MG63 (cell line): Measurements from ENCODE around the gene ARHGAP26. TPM values are rescaled to one million over a fixed set of nuclear protein-coding genes. Genes with fewer than 3 reads are reported as not detected.

Source experiments
- DNase-seq: peaks from one replicate; pipeline ENCODE4 v3.0.0-alpha.2; 2020
- H3K27me3 ChIP-seq: fragments of 250-450 bp; sonication (Bioruptor Pico); 2 replicates; pipeline ENCODE4 v1.5.1; 2020; ENCODE audit warnings: mild to moderate bottlenecking, moderate library complexity
- H3K36me3 ChIP-seq: fragments of 250-450 bp; sonication (Bioruptor Pico); 2 replicates; pipeline ENCODE4 v1.5.1; 2020; ENCODE audit warnings: mild to moderate bottlenecking, moderate library complexity
- H3K4me3 ChIP-seq: fragments of 250-450 bp; sonication (Bioruptor Pico); 2 replicates; pipeline ENCODE4 v1.5.1; 2020; ENCODE audit warnings: mild to moderate bottlenecking, moderate library complexity
- H3K9me3 ChIP-seq: fragments of 250-450 bp; sonication (Bioruptor Pico); 2 replicates; pipeline ENCODE4 v1.5.1; 2020; ENCODE audit warnings: mild to moderate bottlenecking, moderate library complexity
- total RNA-seq: library from RNA; depleted of rRNA; stranded (reverse); fragments of >200 nt; shearing (Covaris generic); gene quantifications from 2 replicates; pipeline ENCODE4 v1.2.3, GENCODE V29; 2014; ENCODE audit warnings: low replicate concordance

The ARHGAP26 gene
- total RNA-seq, 1 experiment from 2014 or later: 1.3 TPM

GRCh38 chr5:142929587-142929986, 159.4 kb downstream of the ARHGAP26 start:
- H3K9me3 ChIP-seq: no peaks in the 10 kb centered on the region
- no peak overlapping the region for H3K4me3 ChIP-seq
- no peaks in the 10 kb centered on the region for H3K27me3 ChIP-seq
- no peaks in the 10 kb centered on the region for H3K36me3 ChIP-seq
- DNase-seq: no peak

- Histone ChIP-seq H3K4me3 (no peak overlapping the region), H3K27me3 (no peaks in the 10 kb centered on the region), H3K9me3 (no peaks in the 10 kb centered on the region), H3K36me3 (no peaks in the 10 kb centered on the region)
- no peak for DNase-seq
Measured at GRCh38 chr5:142930395-142931110, 160.4 kb downstream of the ARHGAP26 start.

DNA sequence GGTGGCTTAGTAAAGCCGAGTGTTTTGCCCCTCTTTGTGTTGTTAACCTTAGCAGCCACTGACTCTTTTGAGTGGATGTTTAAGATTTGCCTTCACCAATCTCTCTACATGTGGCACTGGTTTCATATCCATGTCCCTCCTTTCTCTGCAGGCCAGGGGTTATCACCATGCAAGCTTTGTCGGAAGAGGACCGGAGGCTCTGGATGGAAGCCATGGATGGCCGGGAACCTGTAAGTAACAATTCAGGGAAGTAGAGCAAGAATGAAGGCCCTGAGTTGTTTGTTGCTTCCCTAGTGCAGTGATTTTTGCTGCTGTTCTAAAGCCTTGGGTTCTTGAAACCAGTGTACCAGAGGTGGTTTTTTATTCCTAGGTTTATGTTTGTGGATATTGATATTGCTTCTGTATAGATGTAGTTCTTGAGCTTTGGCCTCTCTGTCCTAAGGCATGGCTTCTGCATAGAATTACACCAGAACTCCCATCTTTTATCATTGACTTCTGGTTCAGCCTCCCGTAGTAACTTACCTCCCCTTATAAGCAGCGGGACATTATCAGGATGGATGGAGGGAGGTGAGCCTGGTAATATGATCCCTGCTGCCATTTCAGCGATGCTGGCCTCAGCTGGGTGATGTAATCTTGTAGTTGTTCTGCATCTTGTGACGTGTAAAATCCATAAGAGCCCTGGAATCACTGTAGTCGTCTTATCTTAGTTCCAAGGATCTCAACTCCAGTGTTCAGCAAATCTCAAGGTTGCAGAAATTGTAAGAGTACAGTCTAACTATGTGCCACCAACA, 161.9 kb downstream of the ARHGAP26 start:
- no peak for DNase-seq
- Histone ChIP-seq H3K36me3 (no peaks in the 10 kb centered on the region), H3K4me3 (no peak overlapping the region), H3K27me3 (no peaks in the 10 kb centered on the region), H3K9me3 (no peaks in the 10 kb centered on the region)

- no peaks in the 10 kb centered on the region for H3K27me3 ChIP-seq
- no peaks in the 10 kb centered on the region for H3K9me3 ChIP-seq
- no peak overlapping the region for H3K4me3 ChIP-seq
- no peaks in the 10 kb centered on the region for H3K36me3 ChIP-seq
- no peak for DNase-seq
Measured at GRCh38 chr5:142934051-142934762, 164.0 kb downstream of the ARHGAP26 start.

- Histone ChIP-seq H3K36me3 (no peaks in the 10 kb centered on the region), H3K9me3 (no peaks in the 10 kb centered on the region), H3K27me3 (no peaks in the 10 kb centered on the region), H3K4me3 (no peak overlapping the region)
- DNase-seq: no peak
Measured at GRCh38 chr5:142935014-142935413, 164.8 kb downstream of the ARHGAP26 start.

DNA sequence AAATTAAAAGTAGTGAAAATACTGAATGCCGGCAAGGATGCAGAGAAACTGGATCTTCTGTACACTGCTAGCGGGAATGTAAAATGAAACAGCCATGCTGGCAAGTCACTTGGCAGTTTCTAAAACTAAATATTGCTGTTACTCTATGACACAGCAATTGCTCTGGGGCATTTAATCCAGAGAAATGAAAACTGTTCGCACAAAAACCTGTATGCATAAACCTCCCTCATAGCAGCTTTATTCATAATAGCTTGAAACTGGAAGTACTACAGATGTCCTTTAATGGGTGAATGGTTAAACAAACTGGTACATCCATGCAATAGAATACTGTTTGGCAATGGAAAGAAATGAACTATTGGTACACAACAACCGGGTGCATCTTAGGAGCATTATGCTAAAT, 167.2 kb downstream of the ARHGAP26 start:
- no peaks in the 10 kb centered on the region for H3K27me3 ChIP-seq
- H3K9me3 ChIP-seq: no peaks in the 10 kb centered on the region
- no peaks in the 10 kb centered on the region for H3K36me3 ChIP-seq
- H3K4me3 ChIP-seq: no peak overlapping the region
- no peak for DNase-seq

GRCh38 chr5:142938266-142938880, 168.2 kb downstream of the ARHGAP26 start:
- H3K36me3 ChIP-seq: no peaks in the 10 kb centered on the region
- no peak overlapping the region for H3K4me3 ChIP-seq
- H3K9me3 ChIP-seq: no peaks in the 10 kb centered on the region
- no peak for DNase-seq
- no peaks in the 10 kb centered on the region for H3K27me3 ChIP-seq

DNA sequence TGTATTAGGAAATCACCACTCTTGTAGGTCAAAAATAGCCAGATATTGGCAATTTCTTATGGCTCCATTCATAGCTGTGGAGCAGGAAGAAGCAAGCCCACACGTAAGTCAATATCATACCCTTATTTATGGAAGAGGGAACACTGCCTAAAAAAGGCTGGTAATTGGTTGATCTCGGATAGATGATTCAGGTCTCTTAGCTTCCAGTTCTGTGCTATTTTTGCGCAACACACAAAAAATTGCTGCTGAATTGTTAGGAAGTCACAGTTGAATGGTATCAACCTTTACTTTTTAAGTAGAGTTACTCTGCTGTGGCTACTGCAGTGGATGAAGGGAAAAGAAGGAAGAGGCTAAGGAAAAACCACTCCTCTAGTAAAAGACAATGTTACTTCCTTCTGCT, 168.8 kb downstream of the ARHGAP26 start:
- Histone ChIP-seq H3K9me3 (no peaks in the 10 kb centered on the region), H3K4me3 (no peak overlapping the region), H3K36me3 (no peaks in the 10 kb centered on the region), H3K27me3 (no peaks in the 10 kb centered on the region)
- no peak for DNase-seq

GRCh38 chr5:142939884-142940283, 169.7 kb downstream of the ARHGAP26 start:
- H3K27me3 ChIP-seq: no peaks in the 10 kb centered on the region
- H3K36me3 ChIP-seq: no peaks in the 10 kb centered on the region
- no peak overlapping the region for H3K4me3 ChIP-seq
- H3K9me3 ChIP-seq: no peaks in the 10 kb centered on the region
- DNase-seq: no peak

DNA sequence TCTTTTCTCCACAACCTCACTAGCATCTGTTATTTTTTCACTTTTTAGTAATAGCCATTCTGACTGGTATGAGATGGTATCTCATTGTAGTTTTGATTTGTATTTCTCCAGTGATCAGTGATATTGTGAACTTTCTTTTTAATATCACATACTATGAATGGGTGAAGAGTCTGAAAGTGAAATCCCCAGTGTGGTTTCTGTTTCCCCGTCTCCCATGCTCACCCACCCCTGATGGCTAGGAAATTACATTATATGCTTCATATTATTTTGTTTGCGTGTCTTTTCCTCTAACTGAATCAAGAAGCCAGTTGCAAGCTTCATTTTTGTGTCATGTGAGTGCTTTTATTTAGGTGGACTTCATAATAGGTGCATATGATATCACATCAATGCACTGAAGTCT, 171.1 kb downstream of the ARHGAP26 start:
- no peaks in the 10 kb centered on the region for H3K9me3 ChIP-seq
- no peaks in the 10 kb centered on the region for H3K27me3 ChIP-seq
- H3K4me3 ChIP-seq: no peak overlapping the region
- no peak for DNase-seq
- H3K36me3 ChIP-seq: no peaks in the 10 kb centered on the region

GRCh38 chr5:142942901-142943300, 172.7 kb downstream of the ARHGAP26 start:
- Histone ChIP-seq H3K36me3 (no peaks in the 10 kb centered on the region), H3K4me3 (no peak overlapping the region), H3K9me3 (no peaks in the 10 kb centered on the region), H3K27me3 (no peaks in the 10 kb centered on the region)
- DNase-seq: no peak

DNA sequence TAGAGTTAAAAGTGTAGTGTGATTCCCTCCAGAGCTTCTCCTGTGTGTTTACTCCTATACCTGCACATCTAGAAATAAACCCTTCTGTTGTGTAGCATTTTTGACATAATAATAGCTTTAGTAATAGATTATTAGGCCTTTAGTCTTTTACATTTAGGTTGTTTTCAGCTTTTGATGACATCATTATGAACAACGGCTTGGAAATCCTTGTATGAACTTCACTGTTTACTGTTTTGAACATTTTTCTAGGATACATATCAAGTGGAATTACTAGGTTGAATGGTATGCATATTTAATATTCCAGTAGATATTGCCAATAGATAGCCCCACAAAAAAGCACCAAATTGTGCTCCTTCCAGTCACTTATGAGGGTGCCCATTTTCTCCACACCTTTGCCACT, 174.0 kb downstream of the ARHGAP26 start:
- Histone ChIP-seq H3K27me3 (no peaks in the 10 kb centered on the region), H3K9me3 (no peaks in the 10 kb centered on the region), H3K36me3 (no peaks in the 10 kb centered on the region), H3K4me3 (no peak overlapping the region)
- no peak for DNase-seq

DNA sequence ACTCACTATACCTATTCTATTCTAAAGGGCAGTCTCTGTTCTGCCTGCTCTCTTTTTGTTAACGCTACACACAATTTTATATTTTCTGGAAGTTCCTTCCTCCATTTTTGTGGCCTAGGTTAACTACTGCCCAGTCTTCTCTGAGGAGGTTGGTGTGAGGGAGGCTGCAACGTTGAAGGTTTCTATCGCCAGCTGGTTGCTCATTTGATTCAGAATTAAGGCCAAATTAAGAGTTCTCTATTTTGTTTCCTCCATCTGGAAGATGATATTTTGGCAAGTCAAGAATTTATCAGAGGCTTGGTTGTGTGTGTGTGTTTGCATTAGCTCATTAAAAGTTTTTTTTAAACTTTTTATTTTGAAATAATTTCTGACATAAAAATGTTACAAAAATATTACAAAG, 175.1 kb downstream of the ARHGAP26 start:
- Histone ChIP-seq H3K4me3 (no peak overlapping the region), H3K27me3 (no peaks in the 10 kb centered on the region), H3K36me3 (no peaks in the 10 kb centered on the region), H3K9me3 (no peaks in the 10 kb centered on the region)
- DNase-seq: no peak

DNA sequence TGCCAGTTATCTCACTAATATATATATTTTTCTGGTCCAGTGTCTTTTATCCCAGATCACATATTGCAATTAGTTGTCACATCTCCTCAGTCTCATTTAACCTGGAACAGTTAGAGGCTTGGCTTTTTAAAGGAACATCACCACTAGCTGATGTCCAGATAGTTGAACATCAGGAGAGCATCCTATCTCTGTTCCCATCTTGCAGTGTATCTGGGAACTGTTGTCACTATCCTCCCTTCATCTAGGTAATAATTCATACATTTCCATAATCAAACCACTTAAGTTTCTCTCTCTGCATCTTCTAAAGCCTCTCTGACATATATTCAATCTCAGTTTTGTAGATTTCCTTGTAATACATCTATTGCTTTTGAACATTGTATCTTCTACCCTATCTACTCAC, 175.7 kb downstream of the ARHGAP26 start:
- no peak for DNase-seq
- no peaks in the 10 kb centered on the region for H3K27me3 ChIP-seq
- H3K36me3 ChIP-seq: no peaks in the 10 kb centered on the region
- H3K9me3 ChIP-seq: no peaks in the 10 kb centered on the region
- H3K4me3 ChIP-seq: no peak overlapping the region

DNA sequence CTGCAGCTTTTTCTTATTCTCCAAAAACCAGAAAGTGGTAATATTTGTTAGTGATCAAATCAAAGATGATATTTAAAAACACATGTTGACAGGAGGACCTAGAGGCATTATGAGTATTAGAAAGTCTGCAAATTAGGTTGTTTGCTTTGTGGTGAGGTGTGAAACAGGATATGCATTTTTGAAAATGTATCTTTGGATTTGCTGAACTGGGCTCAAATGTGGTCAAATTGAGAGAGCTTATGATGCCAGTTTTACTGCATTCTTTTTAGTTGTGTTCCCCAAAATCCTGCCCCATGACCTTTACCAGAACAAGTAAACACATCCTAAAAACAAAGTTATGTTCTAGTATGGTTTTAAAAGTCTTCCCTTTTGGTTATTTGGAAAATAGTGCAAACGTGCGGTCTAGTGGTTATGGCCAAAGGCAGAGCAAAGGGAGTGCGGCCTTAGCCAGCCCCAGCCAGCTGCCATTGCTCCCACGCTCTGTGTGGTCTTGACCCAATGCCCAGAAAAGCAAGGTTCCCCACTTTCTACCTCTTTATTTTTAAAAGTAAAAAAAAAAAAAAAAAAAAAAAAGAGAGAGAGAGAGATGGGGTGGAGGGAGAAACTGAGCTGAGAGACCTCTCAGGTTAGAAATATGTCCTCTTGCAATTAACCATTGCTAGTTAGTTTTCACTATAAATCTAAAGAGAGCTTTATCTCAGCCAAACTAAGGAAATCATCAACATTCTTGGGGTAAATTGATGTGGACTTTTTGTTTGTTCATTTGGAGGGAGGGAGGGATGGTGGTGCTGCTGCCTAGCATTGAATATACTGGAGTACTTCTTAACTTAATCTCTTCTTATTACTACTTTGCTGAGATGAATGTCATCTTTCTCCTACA, 176.6 kb downstream of the ARHGAP26 start:
- no peak for DNase-seq
- Histone ChIP-seq H3K27me3 (no peaks in the 10 kb centered on the region), H3K9me3 (no peaks in the 10 kb centered on the region), H3K4me3 (no peak overlapping the region), H3K36me3 (no peaks in the 10 kb centered on the region)

- Histone ChIP-seq H3K4me3 (no peak overlapping the region), H3K9me3 (no peaks in the 10 kb centered on the region), H3K36me3 (no peaks in the 10 kb centered on the region)
Measured at GRCh38 chr5:142947427-142947709, 177.2 kb downstream of the ARHGAP26 start.

More at GRCh38 chr5:142947427-142947709, 177.2 kb downstream of the ARHGAP26 start:
- H3K27me3 ChIP-seq: no peaks in the 10 kb centered on the region
- no peak for DNase-seq
